DND-41 (cell line): ENCODE measurements around the gene VTI1A.

ENCODE experiments used
- CTCF ChIP-seq: IDR thresholded peaks from 2 replicates; pipeline ENCODE4 v1.5.1; 2012; ENCODE audit warnings: borderline replicate concordance, low read length, moderate library complexity, mild to moderate bottlenecking; ENCODE audit not compliant: poor library complexity, severe bottlenecking; ENCODE audit errors: extremely low read depth
- EZH2 ChIP-seq: IDR thresholded peaks from 3 replicates; pipeline ENCODE4 v1.6.1; 2012; ENCODE audit warnings: borderline replicate concordance, low read depth, mild to moderate bottlenecking, moderate library complexity, low read length, inconsistent platforms; ENCODE audit not compliant: severe bottlenecking

- TF ChIP-seq CTCF (no peak), EZH2 (no peak)
Measured at GRCh38 chr10:112821038-112821437, 374.0 kb downstream of the VTI1A start.
